Fibroblast of skin of left biceps (primary cell): Measurements from ENCODE around the gene CAMKV.
"Not testable (repeated sequence)": the region's sequence is repeated elsewhere in the genome, so short reads cannot be mapped to it uniquely, and the experiment has no call there.

Experiments used
- DNase-seq, 2 experiments: peaks; one replicate each; pipeline ENCODE4 v3.0.0-alpha.2; 2013; ENCODE audit warnings: low read depth in 2 of 2

Gene CAMKV

DNA sequence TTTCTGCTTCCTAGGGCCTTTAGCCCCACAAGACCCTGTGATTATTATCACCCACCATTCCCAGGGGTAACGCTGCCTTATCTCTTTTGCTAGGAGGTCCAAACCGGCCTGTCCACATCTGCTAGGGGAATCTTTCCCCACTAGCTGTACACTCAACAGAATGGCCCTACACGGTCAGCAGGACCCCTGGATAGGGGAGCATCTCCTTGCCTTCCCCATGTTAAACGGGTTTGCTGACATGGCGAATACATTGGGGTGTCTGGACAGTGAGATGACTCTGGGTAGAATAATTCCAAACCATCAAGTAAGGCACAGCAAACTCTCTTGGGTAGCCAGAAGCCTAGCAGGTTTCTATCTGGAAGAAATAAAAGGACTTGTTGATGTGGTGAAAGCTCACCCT lies 14.0 kb downstream of the CAMKV start:
- no peak for DNase-seq

- DNase-seq, result no peak
Observed at GRCh38 chr3:49845694-49846093, 24.0 kb downstream of the CAMKV start.

GRCh38 chr3:49844464-49845183 lies 25.1 kb downstream of the CAMKV start:
- no peak for DNase-seq

GRCh38 chr3:49842843-49843517 lies 26.7 kb downstream of the CAMKV start:
- no peak for DNase-seq

DNA sequence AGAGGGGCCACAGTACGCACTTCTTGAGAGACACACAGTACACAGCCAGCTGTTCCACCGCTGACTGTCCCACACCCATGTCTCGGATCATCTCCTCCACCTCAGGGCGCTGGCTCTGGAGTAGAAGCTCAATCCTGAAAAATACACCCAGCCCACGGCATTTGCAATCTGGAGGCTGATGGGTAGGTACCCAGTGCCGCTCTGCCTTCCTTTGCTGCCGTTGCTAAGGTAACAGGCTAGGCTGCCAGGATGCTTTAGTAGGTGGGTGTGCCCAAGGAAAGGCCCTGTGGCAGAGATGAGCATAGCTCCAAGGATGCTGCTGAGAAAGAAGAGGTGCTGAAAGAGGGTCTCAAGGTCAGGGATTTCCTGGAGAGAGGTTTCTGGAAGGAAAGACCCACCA lies 27.9 kb downstream of the CAMKV start:
- DNase-seq, result no peak

- no peak for DNase-seq
Observed at GRCh38 chr3:49841126-49841696, 28.5 kb downstream of the CAMKV start.

DNA sequence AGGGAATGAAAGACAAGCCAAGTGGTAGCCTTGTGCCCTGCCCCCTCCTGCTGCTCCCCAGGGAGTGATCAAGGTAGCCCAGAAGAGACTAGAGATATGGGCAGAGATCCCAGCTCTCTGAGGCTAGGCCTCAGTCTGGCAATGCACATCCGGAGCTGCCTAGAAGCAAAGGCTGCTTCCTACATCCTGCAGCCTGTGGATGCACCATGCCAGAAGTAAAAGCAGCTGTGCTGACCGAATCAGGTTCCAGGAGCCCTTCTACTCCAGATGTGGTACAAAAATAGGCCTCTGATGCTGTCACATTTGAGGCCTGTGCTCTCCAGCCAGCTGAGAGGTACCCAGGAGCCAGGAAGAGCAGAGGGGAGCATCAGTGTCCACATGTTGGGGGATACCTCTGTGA lies 29.3 kb downstream of the CAMKV start:
- no peak for DNase-seq

GRCh38 chr3:49839193-49839809 lies 30.4 kb downstream of the CAMKV start:
- peak; percentile 41 to 48 for DNase-seq

DNA sequence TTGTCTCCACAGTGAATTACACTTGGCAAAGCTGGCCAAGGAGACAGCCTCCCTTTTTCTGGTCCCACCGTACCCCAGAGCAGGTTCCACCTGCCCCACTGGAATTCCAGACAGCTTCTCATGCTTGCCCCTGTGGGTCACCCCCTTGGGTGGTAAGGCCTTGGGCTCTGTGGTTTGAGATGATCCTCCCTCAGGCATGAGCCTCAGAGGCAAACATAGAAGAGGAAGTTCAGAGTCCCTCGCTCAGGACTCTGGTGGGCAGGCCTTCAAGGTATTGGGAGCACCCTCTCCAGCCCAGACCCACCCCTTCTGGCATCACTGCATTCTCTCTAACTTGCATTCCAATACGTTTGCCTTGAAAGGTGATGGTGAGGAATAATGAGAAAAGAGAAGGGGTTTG lies 38.4 kb downstream of the CAMKV start:
- no peak for DNase-seq

DNA sequence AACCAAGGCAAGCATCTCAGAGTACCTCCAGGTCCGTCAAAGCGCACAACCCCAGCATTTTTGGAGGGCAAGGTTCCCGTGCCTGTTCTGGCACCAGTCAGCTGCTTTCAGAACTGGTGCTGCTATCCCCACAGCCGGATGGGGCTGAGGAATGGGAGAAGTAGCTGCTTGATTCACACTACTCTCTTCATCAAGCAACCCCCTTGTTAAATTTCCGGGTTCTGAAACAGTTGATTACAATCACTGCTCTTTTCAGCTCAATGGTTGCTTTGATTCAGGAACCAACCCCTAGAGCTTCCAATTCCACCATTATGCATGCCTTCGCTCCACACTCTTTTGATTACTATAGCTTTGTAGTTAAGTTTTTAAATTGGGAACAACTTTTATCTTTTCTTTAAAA lies 43.7 kb downstream of the CAMKV start:
- DNase-seq, result no peak

GRCh38 chr3:49823131-49823530 lies 46.6 kb downstream of the CAMKV start:
- not testable (repeated sequence) for DNase-seq

DNA sequence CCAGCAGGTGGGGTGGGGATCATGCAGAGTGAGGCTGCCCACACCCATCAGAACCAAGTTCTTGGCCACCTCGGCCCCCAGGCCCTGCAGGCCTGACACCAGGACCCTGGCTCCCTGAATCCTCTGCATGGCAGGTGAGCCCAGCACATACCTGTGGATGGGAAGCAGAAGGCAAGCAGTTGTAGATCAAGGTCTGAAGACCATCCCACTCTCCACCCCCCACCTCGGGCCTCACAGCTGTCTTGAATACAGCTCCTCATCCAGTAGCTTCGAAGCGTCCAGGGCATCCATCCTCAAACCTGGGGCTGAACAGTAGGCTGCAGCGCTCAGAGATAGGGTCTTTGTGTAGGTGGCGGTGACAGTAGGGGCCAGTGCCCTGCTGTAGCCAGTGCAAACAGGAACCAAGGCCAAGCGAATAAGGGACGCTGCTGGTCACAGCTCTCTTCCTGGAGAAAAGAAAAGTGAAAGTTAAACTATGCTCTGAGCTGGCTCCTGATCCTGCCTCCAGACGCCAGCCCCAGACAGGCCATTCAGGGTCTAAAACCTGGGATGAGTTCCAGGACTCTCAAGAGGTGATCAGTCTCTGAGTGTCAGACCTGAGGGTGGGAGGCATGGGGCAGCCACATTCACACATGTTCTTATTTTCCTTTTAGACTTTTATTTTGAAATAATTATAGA lies 56.1 kb downstream of the CAMKV start, which contains the start of gene UBA7:
TSS of gene UBA7 (minus strand) at position 457 of the 678 bp plus-strand sequence. CDS start at position 291, 166 bp downstream.
- peak; percentile 75 for DNase-seq

- no peak for DNase-seq
Observed at GRCh38 chr3:49812916-49813496, 56.7 kb downstream of the CAMKV start.
